Activated T-helper 1 cell treated with Interleukin-2 at 50 U/mL for 16 hours (primary cell): ENCODE data around the gene NTSR1.

ENCODE experiments used
- DNase-seq: peaks from one replicate; pipeline ENCODE4 v3.0.0-alpha.2; 2020; ENCODE audit warnings: low read depth

The NTSR1 gene

GRCh38 chr20:62740286-62741141, 31.9 kb downstream of the NTSR1 start:
- peak; percentile 77 for DNase-seq

GRCh38 chr20:62741191-62741691, 32.6 kb downstream of the NTSR1 start:
- DNase-seq = no peak

- no peak for DNase-seq
Measured at GRCh38 chr20:62741701-62742491, 33.3 kb downstream of the NTSR1 start.

GRCh38 chr20:62742550-62742949, 33.9 kb downstream of the NTSR1 start:
- DNase-seq = no peak

GRCh38 chr20:62742979-62743776, 34.5 kb downstream of the NTSR1 start:
- no peak for DNase-seq

GRCh38 chr20:62743777-62744317, 35.2 kb downstream of the NTSR1 start:
- DNase-seq = no peak

- DNase-seq = no peak
Measured at GRCh38 chr20:62744741-62745191, 36.1 kb downstream of the NTSR1 start.

GRCh38 chr20:62745279-62745951, 36.8 kb downstream of the NTSR1 start:
- no peak for DNase-seq

- DNase-seq = no peak
Measured at GRCh38 chr20:62745952-62746288, 37.3 kb downstream of the NTSR1 start.

GRCh38 chr20:62748311-62748710, 39.7 kb downstream of the NTSR1 start:
- no peak for DNase-seq

GRCh38 chr20:62749851-62750445, 41.3 kb downstream of the NTSR1 start:
- no peak for DNase-seq

GRCh38 chr20:62751551-62752150, 43.0 kb downstream of the NTSR1 start:
- DNase-seq = no peak

GRCh38 chr20:62752181-62752670, 43.6 kb downstream of the NTSR1 start:
- DNase-seq = no peak

- DNase-seq = no peak
Measured at GRCh38 chr20:62752671-62753501, 44.2 kb downstream of the NTSR1 start.

GRCh38 chr20:62753626-62754025, 45.0 kb downstream of the NTSR1 start:
- DNase-seq = no peak

- DNase-seq = no peak
Measured at GRCh38 chr20:62754122-62754990, 45.7 kb downstream of the NTSR1 start.

GRCh38 chr20:62754991-62755356, 46.3 kb downstream of the NTSR1 start:
- no peak for DNase-seq
